Mononuclear cell (primary cell): Measurements from ENCODE around the gene SIKE1. TPM values are rescaled to one million over a fixed set of nuclear protein-coding genes. Genes with fewer than 3 reads are reported as not detected.
"Not testable (repeated sequence)": the region's sequence is repeated elsewhere in the genome, so short reads cannot be mapped to it uniquely, and the experiment has no call there.

ENCODE experiments used
- H3K27me3 ChIP-seq: 2 replicates; pipeline ENCODE4 v1.6.0; 2011; ENCODE audit warnings: low read length, control low read depth; ENCODE audit not compliant: insufficient read depth
- H3K4me1 ChIP-seq: 2 replicates; pipeline ENCODE4 v1.5.1; 2011; ENCODE audit warnings: mild to moderate bottlenecking, low read length, control low read depth; ENCODE audit not compliant: insufficient read depth
- H3K4me3 ChIP-seq: 2 replicates; pipeline ENCODE4 v1.5.1; 2011; ENCODE audit warnings: mild to moderate bottlenecking, low read length, moderate library complexity
- H3K9me3 ChIP-seq: 2 replicates; pipeline ENCODE4 v1.5.1; 2011; ENCODE audit warnings: low read depth, mild to moderate bottlenecking, control low read depth, low read length
- total RNA-seq: library from RNA; depleted of rRNA; stranded (reverse); fragments of >200 nt; gene quantifications from one replicate; pipeline ENCODE4 v1.2.3, GENCODE V29; 2012

Gene SIKE1
- total RNA-seq, 1 donor = 38.6 TPM

DNA sequence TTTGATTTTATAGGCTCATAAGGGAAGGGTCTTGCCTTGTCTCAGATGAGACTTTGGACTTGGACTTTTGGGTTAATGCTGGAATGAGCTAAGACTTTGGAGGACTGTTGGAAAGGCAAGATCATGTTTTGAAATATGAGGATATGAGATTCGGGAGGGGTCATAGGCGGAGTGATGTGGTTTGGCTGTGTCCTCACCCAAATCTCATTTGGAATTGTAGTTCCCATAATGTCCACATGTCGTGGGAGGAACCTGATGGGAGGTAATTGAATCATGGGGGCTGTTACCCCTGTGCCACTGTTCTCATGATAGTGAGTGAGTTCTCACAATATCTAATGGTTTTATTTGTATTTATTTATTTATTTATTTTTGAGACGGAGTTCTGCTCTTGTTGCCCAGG lies 15.8 kb downstream of the SIKE1 start:
- no peak overlapping the region for H3K4me3 ChIP-seq
- no peaks in the 10 kb centered on the region for H3K9me3 ChIP-seq
- no peaks in the 10 kb centered on the region for H3K27me3 ChIP-seq
- no peaks in the 10 kb centered on the region for H3K4me1 ChIP-seq

DNA sequence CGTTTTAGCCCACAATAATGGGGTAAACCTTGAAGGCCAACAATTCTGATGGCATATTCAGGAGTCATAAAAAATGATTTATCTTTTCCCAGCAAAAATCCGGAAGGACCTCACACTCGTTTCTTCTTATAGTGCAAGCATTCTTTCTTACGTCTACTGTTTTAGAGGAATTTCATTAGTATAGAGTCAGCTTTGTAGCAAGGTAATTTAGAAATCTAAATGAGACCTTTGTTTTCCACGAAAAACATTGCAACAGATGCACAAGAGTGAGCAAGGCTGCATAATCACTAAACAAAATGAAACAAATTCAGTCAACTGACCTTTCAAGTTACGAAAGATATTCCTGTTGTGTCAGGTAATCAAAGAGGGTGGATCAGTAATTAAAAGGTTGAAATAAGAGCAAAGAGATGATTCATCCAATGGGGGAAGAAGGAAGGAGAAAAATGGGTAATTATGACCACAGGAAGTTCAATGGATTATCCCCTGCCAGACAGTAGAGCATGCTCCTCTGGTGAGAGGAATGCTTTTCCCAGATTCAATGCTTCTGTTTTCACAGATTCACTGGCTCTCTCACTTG lies 22.1 kb downstream of the SIKE1 start:
- peak overlapping the region; percentile 99 for H3K4me3 ChIP-seq
- no peaks in the 10 kb centered on the region for H3K27me3 ChIP-seq
- peaks cover 39% of the 10 kb centered on the region for H3K4me1 ChIP-seq
- H3K9me3 ChIP-seq = no peaks in the 10 kb centered on the region

DNA sequence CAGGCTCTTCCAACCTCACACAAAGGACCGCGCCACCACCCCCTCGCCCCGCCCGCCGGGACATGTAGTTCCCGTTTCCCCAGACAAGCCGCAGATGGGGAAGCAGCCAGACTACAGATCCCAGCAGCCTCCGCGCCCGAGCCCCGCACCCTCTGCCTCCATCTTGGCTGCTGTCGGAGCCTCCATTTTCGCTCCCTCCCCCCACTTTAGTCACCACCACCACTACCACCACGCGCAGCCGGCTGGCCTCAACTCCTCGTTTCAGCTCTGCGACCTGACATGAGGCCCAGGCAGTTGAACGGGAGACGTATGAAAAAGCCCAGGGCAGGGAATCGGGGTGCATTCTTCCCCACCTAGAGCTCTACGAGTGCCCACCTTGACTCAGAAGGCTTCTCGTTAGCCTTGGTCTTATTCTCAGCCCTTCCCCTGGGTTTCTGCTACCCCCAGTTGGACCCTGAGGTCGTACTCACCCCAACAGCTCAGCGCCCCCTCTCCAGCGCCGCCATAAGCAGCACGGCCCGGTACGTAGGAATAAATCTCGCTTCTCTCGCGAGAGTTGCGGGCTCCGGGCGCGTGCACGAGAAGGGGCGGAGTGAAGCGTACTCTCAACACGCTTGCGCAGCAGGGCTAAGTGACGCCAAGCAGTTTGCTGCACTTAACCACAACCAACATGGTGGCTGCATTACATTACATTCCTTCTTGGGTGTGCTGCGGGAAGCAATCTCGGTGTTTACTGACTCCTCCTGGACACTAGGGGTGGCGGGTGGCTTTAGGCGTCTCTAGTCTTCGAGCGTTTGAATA lies 22.8 kb downstream of the SIKE1 start, which contains the start of gene CSDE1:
TSS of gene CSDE1 (minus strand) at position 530 of the 801 bp plus-strand sequence. CDS start 18,094 bp downstream, outside the sequence.
- Histone ChIP-seq H3K27me3 (no peaks in the 10 kb centered on the region), H3K4me1 (peaks cover 42% of the 10 kb centered on the region), H3K9me3 (no peaks in the 10 kb centered on the region), H3K4me3 (peak within 1 kb of the TSS; percentile 99)

DNA sequence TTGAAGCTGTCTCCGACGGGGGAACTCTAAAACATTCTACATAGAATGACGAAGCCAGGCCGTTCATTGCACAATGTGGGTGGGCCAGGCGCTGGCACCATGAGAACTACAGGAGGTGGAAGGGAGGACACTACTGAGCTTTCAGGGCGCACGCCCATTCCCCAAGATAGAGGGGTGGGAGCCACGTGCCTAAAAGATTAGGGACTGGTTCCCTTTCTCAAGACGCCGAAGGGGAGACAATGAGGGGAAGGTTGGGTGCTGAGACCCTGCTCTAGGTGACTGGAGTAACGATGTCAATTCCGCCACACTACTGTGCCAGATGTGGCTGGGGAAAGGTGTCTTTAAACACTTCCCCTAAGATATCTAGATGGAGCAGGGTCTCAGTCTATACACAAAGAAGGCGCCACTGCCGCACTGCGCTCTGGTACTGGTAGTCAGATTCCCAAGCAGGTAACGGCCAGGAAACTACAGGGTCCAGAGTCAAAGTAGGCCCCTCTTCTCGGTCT lies 23.5 kb downstream of the SIKE1 start:
- Histone ChIP-seq H3K4me3 (peak overlapping the region; percentile 99), H3K27me3 (no peaks in the 10 kb centered on the region), H3K4me1 (peaks cover 46% of the 10 kb centered on the region)

DNA sequence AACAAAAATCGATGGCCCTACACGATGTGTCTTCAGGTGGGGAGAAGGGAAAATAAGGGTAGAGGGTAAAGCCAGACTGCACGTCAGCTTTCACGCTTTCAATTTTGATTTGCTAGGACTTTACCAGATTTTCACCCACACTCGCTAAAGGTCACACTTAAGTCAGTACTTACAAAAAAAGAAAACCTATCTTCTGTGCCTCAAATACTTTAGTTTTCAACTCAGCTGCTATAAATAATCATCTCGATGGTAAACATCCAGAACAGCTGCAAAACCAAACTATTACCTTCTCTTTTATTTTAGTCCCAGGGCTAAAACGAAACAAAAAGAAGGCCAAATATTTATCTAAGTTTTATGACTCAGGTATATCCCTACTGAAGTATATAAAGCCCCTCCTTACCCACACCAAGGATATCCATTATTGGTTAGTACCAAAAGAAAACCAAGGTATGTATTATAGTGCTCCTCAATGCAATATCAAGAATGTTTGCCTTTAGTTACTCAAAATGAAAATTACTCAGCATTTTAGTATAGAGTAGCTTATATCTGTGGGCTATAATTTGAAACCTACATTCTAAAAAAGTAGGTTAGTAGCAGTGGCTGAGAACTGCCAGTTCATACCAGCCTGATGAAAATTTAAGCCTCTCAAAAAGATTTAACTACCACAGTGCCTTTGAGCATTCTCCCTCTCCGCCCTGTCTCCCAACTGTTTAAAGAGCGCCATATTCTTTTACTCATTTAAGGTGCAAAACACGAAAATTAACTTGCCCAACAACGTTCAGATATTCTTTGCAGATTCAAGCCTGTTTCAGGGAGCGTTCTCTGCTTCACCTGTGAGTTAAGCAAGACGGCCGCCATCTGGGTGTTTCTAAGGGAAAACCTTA lies 24.2 kb downstream of the SIKE1 start:
- Histone ChIP-seq H3K9me3 (no peaks in the 10 kb centered on the region), H3K27me3 (no peaks in the 10 kb centered on the region), H3K4me1 (peaks cover 50% of the 10 kb centered on the region), H3K4me3 (peak overlapping the region; percentile 99)

More for the DNA sequence above, 23.5 kb downstream of the SIKE1 start:
- no peaks in the 10 kb centered on the region for H3K9me3 ChIP-seq

DNA sequence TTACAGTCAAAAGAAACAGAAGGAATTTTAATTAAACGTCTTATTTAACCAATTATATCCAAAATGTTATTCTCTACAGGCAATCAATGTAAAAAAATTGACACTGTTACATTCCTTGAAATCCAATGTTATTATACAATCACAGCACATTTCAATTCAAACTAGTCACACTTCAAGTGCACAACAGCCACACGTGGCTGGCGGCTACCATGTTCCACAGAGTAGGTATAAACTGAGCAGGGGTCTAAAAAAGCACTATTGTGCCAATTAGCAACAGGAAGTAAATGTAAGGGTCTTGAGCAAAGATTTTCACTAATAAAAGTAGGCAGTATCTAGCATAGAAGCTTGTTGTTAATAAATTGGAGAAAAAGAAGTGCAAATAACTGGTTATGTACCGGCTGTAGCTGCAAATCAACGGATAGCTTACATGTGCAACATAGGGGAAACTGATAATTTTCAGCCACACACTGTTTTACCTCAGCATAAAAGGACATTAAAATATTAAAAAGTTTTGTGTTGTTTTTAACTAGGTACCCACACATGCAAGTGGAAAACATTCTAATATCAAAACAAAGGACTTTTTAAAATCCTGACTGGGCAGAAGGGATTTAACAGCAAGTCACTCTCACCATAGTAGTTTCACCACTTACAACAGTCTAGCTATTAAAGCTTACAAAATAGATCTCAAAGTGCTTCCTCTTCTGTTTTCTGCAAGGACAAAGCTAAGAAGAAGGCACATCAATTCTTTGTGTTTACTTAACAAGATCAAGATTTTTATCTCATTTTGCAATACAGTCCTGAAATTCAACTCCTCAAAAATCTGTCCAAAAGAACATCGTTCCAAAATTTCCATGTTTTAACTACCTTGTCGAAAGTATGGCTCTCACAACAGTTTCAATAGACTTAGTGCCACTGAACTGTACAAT lies 25.2 kb downstream of the SIKE1 start:
- Histone ChIP-seq H3K9me3 (no peaks in the 10 kb centered on the region), H3K27me3 (no peaks in the 10 kb centered on the region), H3K4me3 (no peak overlapping the region), H3K4me1 (peaks cover 54% of the 10 kb centered on the region)

DNA sequence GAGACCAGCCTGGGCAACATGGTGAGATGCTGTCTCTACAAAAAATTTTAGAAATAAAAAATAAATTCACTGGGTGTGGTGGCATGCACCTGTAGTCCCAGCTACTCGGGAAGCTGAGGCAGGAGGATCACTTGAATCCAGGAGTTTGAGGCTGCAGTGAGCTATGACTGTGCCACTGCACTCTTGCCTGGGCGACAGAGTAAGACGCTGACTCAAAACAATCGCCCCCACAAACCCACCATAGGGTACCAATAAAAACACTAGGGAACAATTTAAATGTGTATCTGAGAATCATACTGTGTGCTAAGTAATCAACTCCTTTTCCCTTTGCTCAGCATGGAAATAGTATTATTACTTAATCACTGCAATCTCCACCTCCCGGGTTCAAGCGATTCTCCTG lies 26.8 kb downstream of the SIKE1 start:
- H3K4me3 ChIP-seq, H3K9me3 ChIP-seq, H3K27me3 ChIP-seq: not testable (repeated sequence)
- peaks cover 54% of the 10 kb centered on the region for H3K4me1 ChIP-seq

DNA sequence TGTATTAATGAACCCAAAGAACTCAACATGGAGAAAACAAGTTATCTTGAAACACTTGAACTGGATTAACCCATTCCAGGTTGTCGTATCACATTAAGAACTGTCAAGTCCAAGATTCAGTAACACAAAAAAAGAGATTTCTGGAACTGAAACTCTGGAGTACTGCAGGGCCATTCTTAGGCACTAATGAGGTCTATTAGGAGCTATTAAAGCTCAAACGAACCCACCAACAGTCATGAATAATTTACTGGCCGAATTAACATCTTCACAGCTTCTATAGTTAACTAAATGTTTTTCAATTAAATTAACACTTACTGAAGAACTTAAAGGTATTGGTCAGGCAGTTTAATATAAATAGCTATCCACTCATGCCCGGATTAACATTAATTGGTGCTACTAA lies 27.3 kb downstream of the SIKE1 start:
- H3K4me1 ChIP-seq = peaks cover 49% of the 10 kb centered on the region
- no peaks in the 10 kb centered on the region for H3K9me3 ChIP-seq
- H3K4me3 ChIP-seq = no peak overlapping the region
- no peaks in the 10 kb centered on the region for H3K27me3 ChIP-seq

DNA sequence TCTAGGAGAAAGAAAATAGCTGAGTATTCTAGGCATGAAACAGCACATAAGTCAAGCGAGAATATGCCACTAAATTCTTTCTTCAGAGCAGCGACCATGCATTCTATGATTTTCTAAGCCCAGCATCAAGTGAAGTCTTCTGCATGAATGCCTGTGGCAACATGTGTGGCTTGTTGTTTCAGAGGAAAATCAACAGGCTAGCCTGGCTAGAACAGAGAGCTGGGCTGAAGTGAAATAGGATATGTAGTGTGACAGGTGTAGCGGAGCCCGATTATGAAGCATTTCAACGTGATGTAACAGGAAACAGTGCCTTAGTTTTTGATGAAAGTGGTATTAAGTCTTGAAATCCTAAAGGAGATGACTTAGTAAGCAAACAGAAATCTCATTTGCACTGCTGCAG lies 29.7 kb downstream of the SIKE1 start:
- Histone ChIP-seq H3K4me1 (peaks cover 36% of the 10 kb centered on the region), H3K4me3 (no peak overlapping the region), H3K9me3 (no peaks in the 10 kb centered on the region), H3K27me3 (no peaks in the 10 kb centered on the region)

DNA sequence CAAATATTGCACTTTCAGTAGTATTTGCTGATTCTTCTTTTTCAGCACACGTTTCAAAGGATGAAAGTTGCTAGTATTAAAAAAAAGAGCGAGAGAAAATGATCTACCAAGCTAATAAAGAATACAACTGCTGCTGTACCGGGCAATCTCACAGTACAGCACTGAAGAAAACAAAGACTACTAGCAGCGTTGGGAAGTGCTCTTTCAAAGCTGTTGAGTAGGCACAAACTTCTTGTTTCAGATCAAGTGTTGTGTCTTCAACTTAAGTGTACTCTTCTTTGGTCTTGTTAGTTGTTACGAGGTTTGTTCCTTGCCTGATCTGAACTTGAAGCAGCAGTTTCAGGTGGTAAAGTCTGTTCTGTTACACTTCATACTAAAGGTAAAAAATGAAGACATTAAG lies 30.6 kb downstream of the SIKE1 start:
- no peaks in the 10 kb centered on the region for H3K9me3 ChIP-seq
- H3K4me1 ChIP-seq = peaks cover 26% of the 10 kb centered on the region

DNA sequence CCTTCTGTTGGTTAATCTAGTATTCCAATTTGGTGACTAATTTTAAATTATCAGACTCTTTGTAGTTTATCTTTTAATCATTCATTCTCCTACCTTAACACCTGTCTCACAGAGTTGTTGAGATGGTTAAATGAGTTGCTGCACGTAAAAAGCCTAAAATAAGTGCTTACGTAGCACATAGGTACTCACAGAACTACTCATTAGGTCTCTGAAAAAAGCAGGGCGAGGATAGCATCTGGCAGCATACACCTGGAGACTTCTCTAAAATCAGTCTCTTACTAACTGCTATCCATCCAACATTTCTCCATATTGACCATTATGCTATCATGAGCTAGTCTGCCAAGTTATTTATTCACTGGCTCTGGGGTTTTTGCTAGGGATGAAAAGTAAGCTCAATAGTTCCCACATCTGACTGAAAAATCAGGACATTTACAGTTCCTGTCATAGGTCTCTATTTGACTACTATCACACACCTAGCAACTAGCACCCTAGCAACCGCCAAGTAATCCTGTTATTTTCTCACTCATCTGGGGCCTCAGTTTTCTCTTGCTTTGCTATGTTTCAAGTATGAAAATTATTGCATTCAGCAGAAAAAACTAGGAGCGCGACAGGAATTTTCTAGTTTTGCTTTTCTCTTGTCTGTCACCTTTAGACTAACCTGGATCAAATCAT lies 33.9 kb downstream of the SIKE1 start:
- Histone ChIP-seq H3K9me3 (no peaks in the 10 kb centered on the region), H3K4me1 (peaks cover 3% of the 10 kb centered on the region), H3K27me3 (no peaks in the 10 kb centered on the region), H3K4me3 (no peak overlapping the region)

More for the DNA sequence above, 30.6 kb downstream of the SIKE1 start:
- Histone ChIP-seq H3K4me3 (no peak overlapping the region), H3K27me3 (no peaks in the 10 kb centered on the region)

DNA sequence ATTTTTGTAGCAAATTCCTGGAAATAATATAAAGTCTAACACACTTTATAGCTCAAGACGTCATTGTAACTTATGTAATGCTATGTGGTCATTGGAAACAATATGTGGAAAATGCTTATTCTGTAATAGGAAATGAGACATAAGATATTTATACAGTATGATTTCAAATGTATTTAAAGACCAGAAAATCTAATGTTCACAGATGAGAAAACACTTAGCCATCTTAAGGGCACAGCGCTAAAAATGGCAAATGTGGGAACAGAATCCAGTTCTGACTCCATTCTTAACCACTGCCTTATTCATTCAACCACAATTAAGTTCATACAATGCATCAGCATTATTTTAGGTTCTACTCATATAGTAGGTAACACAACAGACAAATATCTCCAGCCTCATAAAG lies 35.2 kb downstream of the SIKE1 start:
- Histone ChIP-seq H3K27me3 (no peaks in the 10 kb centered on the region), H3K9me3 (no peaks in the 10 kb centered on the region), H3K4me3 (no peak overlapping the region), H3K4me1 (no peaks in the 10 kb centered on the region)

DNA sequence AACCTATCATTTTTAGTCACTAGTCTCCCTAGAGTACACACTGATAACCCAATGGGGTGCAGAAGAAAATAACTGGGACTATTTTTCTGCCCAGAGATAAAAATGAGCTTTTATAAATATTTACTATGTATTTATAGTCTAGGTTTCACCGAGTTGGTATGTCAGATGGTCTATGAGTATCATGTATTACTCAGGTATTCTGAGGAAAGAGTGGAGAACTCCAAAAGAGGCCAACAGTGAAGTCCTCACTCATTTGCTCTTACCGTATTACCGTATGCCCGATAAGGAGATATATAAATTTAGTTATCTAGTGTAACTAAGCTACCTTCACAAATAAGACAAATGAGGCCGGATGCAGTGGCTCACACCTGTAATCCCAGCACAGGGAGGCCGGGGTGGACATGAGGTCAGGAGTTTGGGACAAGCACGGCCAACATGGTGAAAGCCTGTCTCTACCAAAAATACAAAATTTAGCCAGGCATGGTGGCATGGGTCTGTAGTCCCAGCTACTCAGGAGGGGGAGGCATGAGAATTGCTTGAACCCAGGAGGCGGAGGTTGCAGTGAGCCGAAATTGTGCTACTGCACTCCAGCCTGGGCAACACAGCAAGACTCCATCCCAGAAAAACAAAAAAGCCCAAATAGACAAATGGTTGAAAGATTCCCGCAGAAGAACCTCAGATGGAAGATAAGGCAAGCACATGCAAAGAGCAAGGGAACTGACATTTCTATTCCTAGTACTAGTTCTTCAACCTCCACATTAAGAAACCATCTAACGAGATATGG lies 38.3 kb downstream of the SIKE1 start:
- Histone ChIP-seq H3K4me3 (no peak overlapping the region), H3K27me3 (no peaks in the 10 kb centered on the region), H3K4me1 (no peaks in the 10 kb centered on the region), H3K9me3 (no peaks in the 10 kb centered on the region)
